Measurements from ENCODE around the gene ZNF81.
"Not testable (repeated sequence)": the region's sequence is repeated elsewhere in the genome, so short reads cannot be mapped to it uniquely, and the experiment has no call there.

DNA sequence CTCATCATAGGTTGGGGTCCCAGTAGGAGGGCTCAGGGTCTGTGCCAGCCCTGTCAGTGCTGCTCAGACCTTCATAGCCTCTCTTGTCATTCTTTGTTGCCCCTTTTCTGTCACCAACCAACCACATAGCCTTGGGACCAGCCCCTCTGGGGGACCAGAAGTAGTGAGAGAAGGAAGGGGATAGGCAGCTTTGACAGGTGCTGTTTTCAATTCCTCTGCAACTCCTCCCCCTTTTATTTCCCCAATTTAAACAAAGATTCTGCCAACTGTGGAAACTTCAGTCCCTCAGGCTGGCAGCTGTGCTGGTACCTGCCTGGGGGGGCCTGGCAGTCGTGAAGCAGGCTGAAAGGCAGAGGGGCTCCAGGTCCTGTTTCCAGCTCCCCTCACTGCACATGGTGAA lies 30.9 kb upstream of the ZNF81 start:
- TF ChIP-seq, protein P1, sequence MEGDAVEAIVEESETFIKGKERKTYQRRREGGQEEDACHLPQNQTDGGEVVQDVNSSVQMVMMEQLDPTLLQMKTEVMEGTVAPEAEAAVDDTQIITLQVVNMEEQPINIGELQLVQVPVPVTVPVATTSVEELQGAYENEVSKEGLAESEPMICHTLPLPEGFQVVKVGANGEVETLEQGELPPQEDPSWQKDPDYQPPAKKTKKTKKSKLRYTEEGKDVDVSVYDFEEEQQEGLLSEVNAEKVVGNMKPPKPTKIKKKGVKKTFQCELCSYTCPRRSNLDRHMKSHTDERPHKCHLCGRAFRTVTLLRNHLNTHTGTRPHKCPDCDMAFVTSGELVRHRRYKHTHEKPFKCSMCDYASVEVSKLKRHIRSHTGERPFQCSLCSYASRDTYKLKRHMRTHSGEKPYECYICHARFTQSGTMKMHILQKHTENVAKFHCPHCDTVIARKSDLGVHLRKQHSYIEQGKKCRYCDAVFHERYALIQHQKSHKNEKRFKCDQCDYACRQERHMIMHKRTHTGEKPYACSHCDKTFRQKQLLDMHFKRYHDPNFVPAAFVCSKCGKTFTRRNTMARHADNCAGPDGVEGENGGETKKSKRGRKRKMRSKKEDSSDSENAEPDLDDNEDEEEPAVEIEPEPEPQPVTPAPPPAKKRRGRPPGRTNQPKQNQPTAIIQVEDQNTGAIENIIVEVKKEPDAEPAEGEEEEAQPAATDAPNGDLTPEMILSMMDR (IDR thresholded peaks at IDR 0.05), result not testable (repeated sequence)
- TF ChIP-seq POLR2A (IDR thresholded peaks at IDR 0.05), result not testable (repeated sequence)
